Fibroblast of the aortic adventitia (primary cell): ENCODE results near the gene NAV1. TPM values are rescaled to one million over a fixed set of nuclear protein-coding genes. Genes with fewer than 3 reads are reported as not detected.
A peak's percentile ranks its signal among the peaks of the same experiment; 100 is the strongest.
"Not testable (repeated sequence)": the region's sequence is repeated elsewhere in the genome, so short reads cannot be mapped to it uniquely, and the experiment has no call there.

Experiments
- DNase-seq: peaks from one replicate; pipeline ENCODE4 v3.0.0-alpha.2; 2010; ENCODE audit warnings: low read depth
- H3K4me3 ChIP-seq: 2 replicates; pipeline ENCODE4 v1.5.1; 2011; ENCODE audit warnings: low read depth, mild to moderate bottlenecking, control low read depth, low read length, moderate library complexity
- total RNA-seq: library from RNA; depleted of rRNA; stranded (reverse); fragments of >200 nt; gene quantifications from 2 replicates; pipeline ENCODE4 v1.2.3, GENCODE V29; 2012; ENCODE audit warnings: low replicate concordance
- TF ChIP-seq, protein P1 (sequence below): IDR thresholded peaks from 2 replicates; pipeline ENCODE4 v1.5.1; 2011; ENCODE audit warnings: mild to moderate bottlenecking, low read length, control low read depth, inconsistent platforms; ENCODE audit not compliant: insufficient read depth

NAV1 gene
- total RNA-seq, 1 donor, result 136 TPM

DNA sequence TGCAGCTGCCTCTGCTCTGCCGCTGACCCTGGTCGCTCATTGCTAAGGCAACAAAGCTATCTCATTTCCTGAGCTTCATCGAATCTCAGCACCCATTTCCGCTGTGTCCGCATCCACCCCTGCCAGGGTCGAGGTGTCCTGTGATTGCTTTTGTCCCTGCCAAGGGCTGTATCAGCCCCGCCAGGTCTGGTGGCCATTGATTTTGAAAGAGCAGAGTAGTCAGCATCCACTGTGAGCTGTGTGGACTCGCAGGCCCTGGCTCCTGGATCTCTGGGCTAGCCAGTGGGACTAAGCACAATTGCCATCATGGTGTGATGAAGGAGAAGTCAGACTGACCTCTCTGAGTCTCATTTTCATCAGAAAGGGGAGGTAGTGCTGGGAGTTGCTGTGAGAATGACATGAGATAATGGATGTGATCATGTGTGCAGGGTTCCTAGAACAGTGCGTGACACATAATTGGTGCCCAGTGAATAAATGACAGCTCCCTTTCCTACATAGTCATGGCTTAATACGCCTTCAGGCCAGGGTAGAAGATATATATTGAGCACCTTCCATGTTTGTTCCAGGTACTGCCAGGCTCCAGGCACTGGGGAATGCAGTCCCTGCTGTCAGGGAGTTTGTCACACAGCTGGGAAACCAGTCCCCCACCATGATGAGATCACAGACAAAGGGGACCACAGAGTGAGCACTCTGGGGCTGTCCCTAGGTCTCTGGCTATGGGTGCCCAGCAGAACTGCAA, 32.1 kb downstream of the NAV1 start:
- DNase-seq, result no peak
- H3K4me3 ChIP-seq, result no peak overlapping the region
- TF ChIP-seq, protein P1, sequence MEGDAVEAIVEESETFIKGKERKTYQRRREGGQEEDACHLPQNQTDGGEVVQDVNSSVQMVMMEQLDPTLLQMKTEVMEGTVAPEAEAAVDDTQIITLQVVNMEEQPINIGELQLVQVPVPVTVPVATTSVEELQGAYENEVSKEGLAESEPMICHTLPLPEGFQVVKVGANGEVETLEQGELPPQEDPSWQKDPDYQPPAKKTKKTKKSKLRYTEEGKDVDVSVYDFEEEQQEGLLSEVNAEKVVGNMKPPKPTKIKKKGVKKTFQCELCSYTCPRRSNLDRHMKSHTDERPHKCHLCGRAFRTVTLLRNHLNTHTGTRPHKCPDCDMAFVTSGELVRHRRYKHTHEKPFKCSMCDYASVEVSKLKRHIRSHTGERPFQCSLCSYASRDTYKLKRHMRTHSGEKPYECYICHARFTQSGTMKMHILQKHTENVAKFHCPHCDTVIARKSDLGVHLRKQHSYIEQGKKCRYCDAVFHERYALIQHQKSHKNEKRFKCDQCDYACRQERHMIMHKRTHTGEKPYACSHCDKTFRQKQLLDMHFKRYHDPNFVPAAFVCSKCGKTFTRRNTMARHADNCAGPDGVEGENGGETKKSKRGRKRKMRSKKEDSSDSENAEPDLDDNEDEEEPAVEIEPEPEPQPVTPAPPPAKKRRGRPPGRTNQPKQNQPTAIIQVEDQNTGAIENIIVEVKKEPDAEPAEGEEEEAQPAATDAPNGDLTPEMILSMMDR, result no peak

DNA sequence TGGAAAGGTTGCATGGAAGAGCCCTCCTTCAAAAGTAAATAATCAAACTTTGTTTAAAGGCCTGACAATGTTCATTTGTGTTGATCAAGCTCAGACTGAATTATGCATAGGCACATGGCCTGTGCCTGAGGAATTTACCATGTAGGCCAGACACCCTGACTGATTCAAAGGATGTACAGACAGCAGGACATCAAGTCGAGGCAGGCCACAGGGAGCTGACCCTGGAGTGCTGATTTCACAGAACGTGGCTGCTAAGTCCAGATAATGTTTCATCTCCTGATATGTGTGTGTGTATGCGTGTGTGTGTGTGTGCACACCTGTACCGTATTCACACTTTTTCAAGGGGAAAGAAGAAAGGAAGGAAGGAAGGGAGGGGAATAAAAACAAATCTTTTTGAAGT, 34.1 kb downstream of the NAV1 start:
- TF ChIP-seq, protein P1, result no peak
- no peak overlapping the region for H3K4me3 ChIP-seq
- DNase-seq, result no peak

DNA sequence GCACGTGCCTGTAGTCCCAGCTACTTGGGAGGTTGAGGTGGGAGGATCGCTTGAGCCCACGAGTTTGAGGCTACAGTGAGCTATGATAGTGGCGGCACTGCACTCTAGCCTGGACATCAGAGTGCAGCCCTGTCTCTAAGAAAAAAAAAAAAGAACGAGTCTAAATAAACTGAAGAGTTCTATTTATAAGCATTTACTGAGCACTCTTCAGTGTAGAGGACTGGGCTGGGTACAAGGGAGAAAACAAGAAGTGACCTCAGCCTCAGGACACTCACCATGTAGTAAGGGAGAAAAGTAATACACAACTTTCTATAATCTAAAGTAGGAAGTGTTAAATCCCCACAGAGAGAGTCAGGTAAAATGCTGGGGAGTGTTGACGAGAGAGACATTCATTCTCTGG, 35.0 kb downstream of the NAV1 start:
- no peak for DNase-seq
- H3K4me3 ChIP-seq, result no peak overlapping the region
- TF ChIP-seq, protein P1, result no peak

DNA sequence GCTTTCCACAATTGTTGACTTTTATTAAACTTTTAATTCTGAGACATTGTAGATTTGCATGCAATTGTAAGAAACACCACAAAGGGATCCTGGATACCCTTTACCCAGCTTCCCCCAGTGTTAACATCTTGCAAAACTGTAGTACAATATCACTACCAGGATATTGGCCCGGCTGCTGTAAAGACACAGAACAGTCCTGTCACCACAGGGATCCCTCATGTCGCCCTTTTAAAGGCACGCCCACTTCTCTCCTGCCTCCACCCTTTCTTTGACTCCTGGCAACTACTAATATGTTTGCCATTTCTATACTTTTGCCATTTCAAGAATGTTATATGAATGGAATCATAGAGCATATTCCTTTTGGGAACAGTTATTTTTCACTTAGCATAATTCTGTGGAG, 37.0 kb downstream of the NAV1 start:
- no peak for DNase-seq
- TF ChIP-seq, protein P1, result no peak

GRCh38 chr1:201576914-201577313, 38.0 kb downstream of the NAV1 start:
- H3K4me3 ChIP-seq, result no peak overlapping the region
- no peak for DNase-seq
- TF ChIP-seq, protein P1, result no peak

More for the DNA sequence above, 37.0 kb downstream of the NAV1 start:
- H3K4me3 ChIP-seq, result no peak overlapping the region

DNA sequence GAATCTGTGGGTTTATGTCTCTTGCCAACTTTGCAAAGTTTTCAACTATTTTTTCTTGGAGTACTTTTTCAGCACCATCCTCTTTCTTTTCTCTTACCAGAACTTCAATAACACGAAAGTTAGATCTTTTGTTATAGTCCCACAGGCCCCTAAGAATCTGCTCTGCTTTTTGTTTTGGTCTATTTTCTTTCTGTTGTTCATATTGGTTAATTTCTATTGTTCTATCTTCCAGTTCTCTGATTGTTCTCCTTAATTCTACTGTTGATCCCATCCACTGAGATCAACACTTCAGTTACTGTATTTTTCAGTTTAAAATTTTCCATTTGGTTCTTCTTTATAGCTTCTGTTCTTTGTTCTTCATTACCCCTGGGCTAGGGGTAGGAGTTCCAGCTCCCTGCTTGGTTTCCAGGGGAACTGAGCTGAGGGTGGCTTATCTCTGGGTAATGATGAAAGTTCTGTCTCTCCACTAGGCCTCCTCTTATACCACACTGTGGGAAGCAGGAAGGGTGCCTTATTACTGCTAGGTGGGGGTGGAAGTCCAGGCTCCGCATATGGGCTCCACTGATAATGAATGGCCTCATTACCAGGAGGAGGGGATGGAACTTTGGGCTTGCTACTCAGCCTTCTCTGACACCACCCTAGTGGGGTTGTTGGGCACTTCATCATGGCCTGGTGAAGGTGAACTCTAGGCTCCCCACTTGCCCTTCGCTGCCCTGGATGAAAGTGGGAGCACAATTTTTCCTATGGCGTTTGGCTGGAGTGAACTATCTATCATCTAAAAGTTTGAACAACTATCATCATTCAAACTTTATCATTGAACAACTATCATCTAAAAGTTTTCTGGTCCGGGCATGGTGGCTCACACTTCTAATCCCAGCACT, 39.3 kb downstream of the NAV1 start:
- DNase-seq, result peak; percentile 56
- H3K4me3 ChIP-seq, result no peak overlapping the region
- TF ChIP-seq, protein P1, result peak; percentile 3

- H3K4me3 ChIP-seq, DNase-seq: not testable (repeated sequence)
These were observed 42.4 kb downstream of the NAV1 start for GRCh38 chr1:201581371-201581770.
